Adrenal gland (tissue), 5 donors: ENCODE data around the gene NLRP11.

Experiments used
- POLR2A ChIP-seq, 2 donors: fragments of 450-650 bp; IDR thresholded peaks; one replicate each; pipeline ENCODE4 v1.6.1; 2017; ENCODE audit warnings: antibody characterized with exemption in 2 of 2, mild to moderate bottlenecking in 2 of 2, moderate library complexity in 1 of 2
- TF ChIP-seq, protein P1 (sequence below), 6 experiments: fragments of 450-650 bp in 4 of 6; fragments of 200-600 bp in 2 of 6; sonication (generic) in 1 of 6; IDR thresholded peaks; 1 replicate in 5 of 6; 2 replicates in 1 of 6; pipeline versions ENCODE4 v1.5.1 to v1.8.0; 2016 to 2021; ENCODE audit warnings: antibody characterized with exemption in 6 of 6, mild to moderate bottlenecking in 2 of 6, moderate library complexity in 1 of 6
- donor health status: DM: no; HTN: no; CAD: no.

DNA sequence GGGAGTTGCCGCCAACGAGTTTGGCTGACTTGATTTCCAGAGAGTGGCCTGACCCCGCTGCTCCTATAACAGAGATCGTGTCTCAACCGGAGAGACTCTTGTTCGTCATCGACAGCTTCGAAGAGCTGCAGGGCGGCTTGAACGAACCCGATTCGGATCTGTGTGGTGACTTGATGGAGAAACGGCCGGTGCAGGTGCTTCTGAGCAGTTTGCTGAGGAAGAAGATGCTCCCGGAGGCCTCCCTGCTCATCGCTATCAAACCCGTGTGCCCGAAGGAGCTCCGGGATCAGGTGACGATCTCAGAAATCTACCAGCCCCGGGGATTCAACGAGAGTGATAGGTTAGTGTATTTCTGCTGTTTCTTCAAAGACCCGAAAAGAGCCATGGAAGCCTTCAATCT, 26.2 kb upstream of the NLRP11 start:
- TF ChIP-seq, protein P1, sequence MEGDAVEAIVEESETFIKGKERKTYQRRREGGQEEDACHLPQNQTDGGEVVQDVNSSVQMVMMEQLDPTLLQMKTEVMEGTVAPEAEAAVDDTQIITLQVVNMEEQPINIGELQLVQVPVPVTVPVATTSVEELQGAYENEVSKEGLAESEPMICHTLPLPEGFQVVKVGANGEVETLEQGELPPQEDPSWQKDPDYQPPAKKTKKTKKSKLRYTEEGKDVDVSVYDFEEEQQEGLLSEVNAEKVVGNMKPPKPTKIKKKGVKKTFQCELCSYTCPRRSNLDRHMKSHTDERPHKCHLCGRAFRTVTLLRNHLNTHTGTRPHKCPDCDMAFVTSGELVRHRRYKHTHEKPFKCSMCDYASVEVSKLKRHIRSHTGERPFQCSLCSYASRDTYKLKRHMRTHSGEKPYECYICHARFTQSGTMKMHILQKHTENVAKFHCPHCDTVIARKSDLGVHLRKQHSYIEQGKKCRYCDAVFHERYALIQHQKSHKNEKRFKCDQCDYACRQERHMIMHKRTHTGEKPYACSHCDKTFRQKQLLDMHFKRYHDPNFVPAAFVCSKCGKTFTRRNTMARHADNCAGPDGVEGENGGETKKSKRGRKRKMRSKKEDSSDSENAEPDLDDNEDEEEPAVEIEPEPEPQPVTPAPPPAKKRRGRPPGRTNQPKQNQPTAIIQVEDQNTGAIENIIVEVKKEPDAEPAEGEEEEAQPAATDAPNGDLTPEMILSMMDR (IDR thresholded peaks at IDR 0.05), result no peak
- no peak for TF ChIP-seq POLR2A (IDR thresholded peaks at IDR 0.05)
